ENCODE data around the gene ENAM. TPM values are rescaled to one million over a fixed set of nuclear protein-coding genes. Genes with fewer than 3 reads are reported as not detected.
A peak's percentile ranks its signal among the peaks of the same experiment; 100 is the strongest.

ENAM gene
- total RNA-seq, 1 donor from 2014 or later, result not detected

DNA sequence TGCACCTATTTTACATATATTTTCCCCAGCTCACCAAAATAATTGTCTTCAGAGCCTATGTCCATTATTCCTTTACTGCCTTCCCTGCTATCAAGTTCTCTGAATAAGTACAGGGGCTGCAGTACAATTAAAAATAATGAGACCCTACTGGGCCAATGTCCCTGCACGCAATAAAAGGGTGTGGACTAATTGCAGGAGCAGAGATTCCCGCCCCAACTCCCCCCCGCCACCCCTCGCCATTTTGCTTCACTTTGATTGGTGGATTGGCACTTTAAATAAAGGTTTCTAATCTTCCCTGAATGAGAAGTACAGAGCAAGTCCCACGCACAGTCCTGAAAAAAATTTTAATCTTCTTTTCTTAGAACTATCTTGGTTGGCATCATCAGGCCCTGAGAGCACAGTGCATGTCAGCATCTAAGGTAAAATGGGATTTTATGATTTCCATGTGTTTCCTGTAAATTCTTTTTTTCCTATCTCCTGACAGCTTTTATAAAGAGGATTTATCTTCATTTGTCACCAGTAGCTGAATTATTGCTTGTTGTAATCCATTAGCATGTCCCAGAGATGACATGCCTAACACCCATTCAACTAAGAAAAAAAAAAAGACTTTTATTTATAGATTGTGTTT, 36.5 kb upstream of the ENAM start, which contains the start of gene AMBN:
Gene AMBN (plus strand): TSS at position 302 of the 628 bp plus-strand sequence. CDS start 103 bp downstream, at position 405.
- H3K4me3 Mint-ChIP-seq, result no peak within 1 kb of the TSS
- TF ChIP-seq, protein P1, sequence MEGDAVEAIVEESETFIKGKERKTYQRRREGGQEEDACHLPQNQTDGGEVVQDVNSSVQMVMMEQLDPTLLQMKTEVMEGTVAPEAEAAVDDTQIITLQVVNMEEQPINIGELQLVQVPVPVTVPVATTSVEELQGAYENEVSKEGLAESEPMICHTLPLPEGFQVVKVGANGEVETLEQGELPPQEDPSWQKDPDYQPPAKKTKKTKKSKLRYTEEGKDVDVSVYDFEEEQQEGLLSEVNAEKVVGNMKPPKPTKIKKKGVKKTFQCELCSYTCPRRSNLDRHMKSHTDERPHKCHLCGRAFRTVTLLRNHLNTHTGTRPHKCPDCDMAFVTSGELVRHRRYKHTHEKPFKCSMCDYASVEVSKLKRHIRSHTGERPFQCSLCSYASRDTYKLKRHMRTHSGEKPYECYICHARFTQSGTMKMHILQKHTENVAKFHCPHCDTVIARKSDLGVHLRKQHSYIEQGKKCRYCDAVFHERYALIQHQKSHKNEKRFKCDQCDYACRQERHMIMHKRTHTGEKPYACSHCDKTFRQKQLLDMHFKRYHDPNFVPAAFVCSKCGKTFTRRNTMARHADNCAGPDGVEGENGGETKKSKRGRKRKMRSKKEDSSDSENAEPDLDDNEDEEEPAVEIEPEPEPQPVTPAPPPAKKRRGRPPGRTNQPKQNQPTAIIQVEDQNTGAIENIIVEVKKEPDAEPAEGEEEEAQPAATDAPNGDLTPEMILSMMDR (IDR thresholded peaks at IDR 0.05; ENCODE audit: unreplicated experiment), result no peak
- H3K36me3 Mint-ChIP-seq, result no peaks in the 10 kb centered on the region
- no peaks in the 10 kb centered on the region for H3K27me3 Mint-ChIP-seq (ENCODE audit: low read depth)
- no peak within 1 kb of the TSS for H3K27ac Mint-ChIP-seq
- peaks cover 10% of the 10 kb centered on the region for H3K4me1 Mint-ChIP-seq
- no peaks in the 10 kb centered on the region for H3K9me3 Mint-ChIP-seq
- no peak for DNase-seq (ENCODE audit: low spot score in 2 of 2, unreplicated experiment in 2 of 2)

DNA sequence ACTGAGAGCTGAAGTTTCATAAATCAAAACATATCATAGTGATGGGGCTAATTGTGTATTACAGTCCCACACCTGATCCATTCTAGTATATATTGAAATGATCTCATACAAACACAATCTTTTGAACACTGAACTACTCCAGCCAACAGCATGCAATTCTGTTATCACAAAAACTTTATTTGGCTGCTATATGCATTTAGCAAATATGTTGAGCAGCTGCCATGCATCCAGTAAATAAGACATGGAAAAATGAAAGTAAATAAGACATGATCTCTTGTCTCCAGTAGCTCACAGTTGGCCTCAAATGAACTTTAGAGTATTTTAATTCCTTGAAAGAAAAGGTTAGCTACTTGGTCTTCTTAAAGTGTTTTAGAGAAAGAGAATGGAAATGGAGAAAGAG, 34.3 kb upstream of the ENAM start:
- TF ChIP-seq, protein P1 (IDR thresholded peaks at IDR 0.05; ENCODE audit: unreplicated experiment), result no peak
- DNase-seq (ENCODE audit: low spot score in 2 of 2, unreplicated experiment in 2 of 2), result no peak
- Mint-ChIP-seq H3K27me3 (ENCODE audit: low read depth) (no peaks in the 10 kb centered on the region), H3K4me3 (no peak overlapping the region), H3K9me3 (no peaks in the 10 kb centered on the region), H3K36me3 (no peaks in the 10 kb centered on the region), H3K27ac (no peak overlapping the region), H3K4me1 (peaks cover 9% of the 10 kb centered on the region)

DNA sequence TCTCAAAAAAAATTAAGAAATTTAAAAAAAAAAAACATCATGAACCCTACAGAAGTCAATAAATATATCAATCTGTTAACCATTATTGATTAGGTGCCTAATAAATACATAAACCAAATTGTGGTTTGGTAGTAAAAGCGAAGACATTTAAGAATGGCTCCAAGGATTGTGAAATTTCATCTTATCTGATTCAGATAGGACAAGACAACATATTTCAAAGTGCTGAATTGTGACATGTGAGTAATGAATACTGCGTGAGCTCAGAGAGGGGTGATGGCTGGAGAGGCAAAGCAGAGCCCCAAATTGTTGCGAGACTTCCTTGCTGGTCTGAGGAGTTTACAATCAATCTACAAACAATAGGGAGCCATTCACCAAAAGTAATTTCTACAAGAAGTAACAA, 28.2 kb upstream of the ENAM start:
- no peak for DNase-seq (ENCODE audit: low spot score in 2 of 2, unreplicated experiment in 2 of 2)
- Mint-ChIP-seq H3K36me3 (no peaks in the 10 kb centered on the region), H3K4me3 (no peak overlapping the region), H3K9me3 (no peaks in the 10 kb centered on the region), H3K4me1 (peaks cover 10% of the 10 kb centered on the region), H3K27ac (no peak overlapping the region), H3K27me3 (ENCODE audit: low read depth) (no peaks in the 10 kb centered on the region)
- TF ChIP-seq, protein P1 (IDR thresholded peaks at IDR 0.05; ENCODE audit: unreplicated experiment), result no peak

DNA sequence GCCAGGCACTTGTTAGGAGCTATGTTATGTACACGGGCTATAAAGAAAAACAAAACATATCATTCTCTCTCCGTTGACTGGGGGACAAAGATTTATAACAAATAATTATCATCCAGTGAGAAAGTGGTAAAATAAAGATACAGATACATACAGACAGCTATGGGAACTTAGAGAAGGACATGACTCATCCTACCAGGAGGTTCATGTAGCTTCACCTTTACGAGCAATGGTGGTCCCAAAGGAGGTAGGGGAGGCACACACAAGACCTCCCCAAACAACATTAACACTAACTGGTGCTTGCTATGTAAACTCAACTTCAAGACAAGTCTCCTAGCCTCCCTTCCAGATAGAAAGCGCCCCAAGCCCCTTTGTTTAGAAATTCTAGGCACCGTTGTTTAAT, 27.6 kb upstream of the ENAM start:
- Mint-ChIP-seq H3K27ac (no peak overlapping the region), H3K4me1 (peaks cover 10% of the 10 kb centered on the region), H3K9me3 (no peaks in the 10 kb centered on the region), H3K4me3 (no peak overlapping the region), H3K36me3 (no peaks in the 10 kb centered on the region), H3K27me3 (ENCODE audit: low read depth) (no peaks in the 10 kb centered on the region)
- TF ChIP-seq, protein P1 (IDR thresholded peaks at IDR 0.05; ENCODE audit: unreplicated experiment), result no peak
- DNase-seq (ENCODE audit: low spot score in 2 of 2, unreplicated experiment in 2 of 2), result no peak

DNA sequence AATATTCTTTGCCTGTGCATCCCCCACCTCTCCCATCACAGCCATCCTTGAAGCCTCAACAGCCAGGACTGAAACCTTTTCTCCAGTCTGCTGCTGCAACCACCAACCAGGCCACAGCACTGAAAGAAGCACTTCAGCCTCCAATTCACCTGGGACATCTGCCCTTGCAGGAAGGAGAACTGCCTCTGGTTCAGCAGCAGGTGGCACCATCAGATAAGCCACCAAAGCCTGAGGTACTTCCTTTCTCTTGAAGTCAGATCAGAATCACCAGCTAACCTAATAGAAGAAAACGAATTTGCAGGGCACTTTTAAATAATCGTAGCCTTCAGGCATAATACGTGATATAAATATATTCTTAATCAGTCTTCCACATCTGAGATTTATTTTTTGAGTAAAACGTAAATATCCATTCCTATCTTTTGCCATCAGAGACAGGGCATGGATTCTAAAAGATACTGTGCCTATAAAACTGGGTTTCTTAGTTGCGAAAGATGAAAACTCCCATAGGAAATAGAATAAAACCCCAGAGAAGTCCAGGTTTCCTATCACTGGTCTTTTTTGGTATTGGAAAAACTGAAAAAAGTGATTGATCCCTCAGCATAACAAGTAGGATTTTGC, 27.0 kb upstream of the ENAM start:
- Mint-ChIP-seq H3K36me3 (no peaks in the 10 kb centered on the region), H3K4me3 (no peak overlapping the region), H3K4me1 (peaks cover 10% of the 10 kb centered on the region), H3K27ac (no peak overlapping the region), H3K9me3 (no peaks in the 10 kb centered on the region), H3K27me3 (ENCODE audit: low read depth) (no peaks in the 10 kb centered on the region)
- peak in 1 of 2 experiments; percentile 42 for DNase-seq (ENCODE audit: low spot score in 2 of 2, unreplicated experiment in 2 of 2)
- TF ChIP-seq, protein P1 (IDR thresholded peaks at IDR 0.05; ENCODE audit: unreplicated experiment), result peak; percentile 29
